ENCODE results near the gene XRCC2. TPM values are rescaled to one million over a fixed set of nuclear protein-coding genes. Genes with fewer than 3 reads are reported as not detected.
"Not testable (repeated sequence)": the region's sequence is repeated elsewhere in the genome, so short reads cannot be mapped to it uniquely, and the experiment has no call there.

XRCC2 gene
- total RNA-seq, 1 donor from 2014 or later: 0.11 TPM

- intact Hi-C loops (cut with DNase I): no loop called here
- DNase-seq (ENCODE audit: low spot score in 2 of 2): no peak
These were observed 14.5 kb downstream of the XRCC2 start for GRCh38 chr7:152661479-152661878.

GRCh38 chr7:152660021-152660420 is 15.9 kb downstream of the XRCC2 start:
- Histone ChIP-seq H3K4me1 (no peaks in the 10 kb centered on the region), H3K4me3 (no peak overlapping the region), H3K27me3 (no peaks in the 10 kb centered on the region), H3K9me3 (no peaks in the 10 kb centered on the region), H3K36me3 (no peaks in the 10 kb centered on the region), H3K27ac (no peak overlapping the region)
- TF ChIP-seq CTCF (IDR thresholded peaks at IDR 0.05): no peak
- intact Hi-C loops (cut with DNase I): no loop called here
- no peak for DNase-seq (ENCODE audit: low spot score in 2 of 2)

More at GRCh38 chr7:152661479-152661878, 14.5 kb downstream of the XRCC2 start:
- Histone ChIP-seq H3K27me3 (no peaks in the 10 kb centered on the region), H3K4me3 (no peak overlapping the region), H3K27ac (no peak overlapping the region), H3K9me3 (no peaks in the 10 kb centered on the region), H3K4me1 (no peaks in the 10 kb centered on the region), H3K36me3 (no peaks in the 10 kb centered on the region)
- no peak for TF ChIP-seq CTCF (IDR thresholded peaks at IDR 0.05)

GRCh38 chr7:152654971-152655370 is 21.0 kb downstream of the XRCC2 start:
- Histone ChIP-seq H3K36me3 (no peaks in the 10 kb centered on the region), H3K4me3 (no peak overlapping the region), H3K27ac (no peak overlapping the region), H3K9me3 (no peaks in the 10 kb centered on the region), H3K27me3 (no peaks in the 10 kb centered on the region), H3K4me1 (no peaks in the 10 kb centered on the region)
- no peak for TF ChIP-seq CTCF (IDR thresholded peaks at IDR 0.05)
- DNase-seq (ENCODE audit: low spot score in 2 of 2): no peak
- intact Hi-C loops (cut with DNase I): no loop called here

- no peak overlapping the region for H3K4me3 ChIP-seq
- no peaks in the 10 kb centered on the region for H3K36me3 ChIP-seq
- H3K9me3 ChIP-seq: peaks cover 0 to 10% of the 10 kb centered on the region in 2 donors
- no peak for DNase-seq (ENCODE audit: low spot score in 2 of 2)
- no peak for TF ChIP-seq CTCF (IDR thresholded peaks at IDR 0.05)
- intact Hi-C loops (cut with DNase I): no loop called here
- no peak overlapping the region for H3K27ac ChIP-seq
- no peaks in the 10 kb centered on the region for H3K4me1 ChIP-seq
- no peaks in the 10 kb centered on the region for H3K27me3 ChIP-seq
These were observed 26.7 kb downstream of the XRCC2 start for GRCh38 chr7:152649220-152649619.

- TF ChIP-seq CTCF (IDR thresholded peaks at IDR 0.05): no peak
- Histone ChIP-seq H3K27ac (no peak overlapping the region), H3K4me1 (no peaks in the 10 kb centered on the region), H3K36me3 (no peaks in the 10 kb centered on the region), H3K9me3 (peaks cover 0 to 10% of the 10 kb centered on the region in 2 donors), H3K4me3 (no peak overlapping the region), H3K27me3 (no peaks in the 10 kb centered on the region)
- DNase-seq (ENCODE audit: low spot score in 2 of 2): no peak
- intact Hi-C loops (cut with DNase I): no loop called here
These were observed 28.9 kb downstream of the XRCC2 start for GRCh38 chr7:152647009-152647408.

- H3K4me1 ChIP-seq; H3K27me3 ChIP-seq; DNase-seq (ENCODE audit: low spot score in 2 of 2); intact Hi-C loops (cut with DNase I); H3K27ac ChIP-seq; H3K36me3 ChIP-seq; H3K4me3 ChIP-seq; H3K9me3 ChIP-seq: not testable (repeated sequence)
These were observed 29.4 kb downstream of the XRCC2 start for GRCh38 chr7:152646579-152646978.

Data from ascending aorta (tissue), 2 donors.